CD4-positive, CD25-positive, alpha-beta regulatory T cell (primary cell): ENCODE results near the gene RTTN. TPM values are rescaled to one million over a fixed set of nuclear protein-coding genes. Genes with fewer than 3 reads are reported as not detected.

Experiments
- ATAC-seq, 2 donors: fragments of 150-1000 bp; cut with Tn5 transposase; one replicate each; pipeline ENCODE4 v1.10.0; 2021; ENCODE audit warnings: low read depth in 2 of 2, moderate number of reproducible peaks in 2 of 2, moderate library complexity in 1 of 2
- DNase-seq, 3 donors: peaks; one replicate each; pipeline versions ENCODE4 v3.0.0 to v3.0.0-alpha.2; 2012 to 2022; ENCODE audit warnings: mixed read lengths in 1 of 3
- H3K27ac ChIP-seq: one replicate; pipeline ENCODE4 v1.7.0; 2013; ENCODE audit warnings: mild to moderate bottlenecking, low read length; ENCODE audit not compliant: insufficient read depth, poor library complexity, severe bottlenecking
- H3K27me3 ChIP-seq: one replicate; pipeline ENCODE4 v1.7.0; 2013; ENCODE audit warnings: low read length; ENCODE audit not compliant: control insufficient read depth, insufficient read depth
- H3K36me3 ChIP-seq: one replicate; pipeline ENCODE4 v1.7.0; 2013; ENCODE audit warnings: mild to moderate bottlenecking, low read length, moderate library complexity; ENCODE audit not compliant: control insufficient read depth, insufficient read depth
- H3K4me1 ChIP-seq: 2 replicates; pipeline ENCODE4 v1.7.0; 2013; ENCODE audit warnings: mild to moderate bottlenecking, low read length; ENCODE audit not compliant: insufficient read depth, control insufficient read depth, poor library complexity, severe bottlenecking
- H3K4me3 ChIP-seq: one replicate; pipeline ENCODE4 v1.7.0; 2013; ENCODE audit warnings: low read depth, mild to moderate bottlenecking, low read length, moderate library complexity
- H3K9me3 ChIP-seq, 2 experiments: 1 replicate in 1 of 2; 2 replicates in 1 of 2; pipeline ENCODE4 v1.7.0; 2013; ENCODE audit warnings: low read length in 2 of 2, mild to moderate bottlenecking in 1 of 2, moderate library complexity in 1 of 2; ENCODE audit not compliant: control insufficient read depth in 2 of 2
- H3K27ac Mint-ChIP-seq, 3 donors: one replicate each; pipeline ENCODE4 v1.8.0; 2020 to 2022; ENCODE audit warnings: mild to moderate bottlenecking in 3 of 3, mixed read lengths in 3 of 3, moderate library complexity in 2 of 3
- H3K27me3 Mint-ChIP-seq: one replicate; pipeline ENCODE4 v1.8.0; 2022; ENCODE audit warnings: mild to moderate bottlenecking, mixed read lengths
- H3K36me3 Mint-ChIP-seq: one replicate; pipeline ENCODE4 v1.8.0; 2020; ENCODE audit warnings: mixed read lengths
- H3K4me1 Mint-ChIP-seq, 4 donors: one replicate each; pipeline ENCODE4 v1.8.0; 2020 to 2022; ENCODE audit warnings: mixed read lengths in 4 of 4, mild to moderate bottlenecking in 1 of 4
- H3K4me3 Mint-ChIP-seq, 4 donors: one replicate each; pipeline ENCODE4 v1.8.0; 2020 to 2022; ENCODE audit warnings: mild to moderate bottlenecking in 4 of 4, mixed read lengths in 4 of 4, moderate library complexity in 3 of 4
- H3K9me3 Mint-ChIP-seq, 7 donors: one replicate each; pipeline ENCODE4 v1.8.0; 2020 to 2022; ENCODE audit warnings: mixed read lengths in 7 of 7, mild to moderate bottlenecking in 3 of 7, moderate library complexity in 2 of 7
- polyA plus RNA-seq, 4 donors: library from polyadenylated mRNA; unstranded; fragments of 300-500 nt; fragmentation: Illumina TruSeq; gene quantifications; one replicate each; pipeline ENCODE4 v1.2.3, GENCODE V29; 2021
- total RNA-seq: library from RNA; stranded (reverse); gene quantifications from one replicate; pipeline ENCODE4 v1.2.3, GENCODE V29; 2022

RTTN gene
- total and polyA plus RNA-seq, 5 donors from 2014 or later = 3.2 to 36.4 (median 4.8) TPM

DNA sequence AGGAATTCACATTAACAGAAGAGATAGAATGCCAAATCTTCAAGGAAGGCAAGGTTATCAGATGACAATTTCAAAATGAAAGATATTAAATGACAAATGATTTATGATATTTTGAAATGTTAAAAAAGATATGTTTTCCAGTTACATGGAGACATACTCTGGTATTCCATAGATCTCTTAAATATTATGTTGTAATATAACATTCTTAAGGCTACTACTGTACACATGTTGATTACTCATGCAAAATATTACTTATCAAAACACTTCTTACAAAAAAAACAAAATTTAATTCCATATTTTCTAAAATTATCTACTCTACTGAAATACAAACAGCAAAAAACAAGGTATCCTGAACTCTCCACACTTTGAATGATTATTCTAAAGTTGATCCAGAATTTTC lies 22.9 kb downstream of the RTTN start:
- Mint-ChIP-seq H3K36me3 (peaks cover 57% of the 10 kb centered on the region), H3K4me3 (no peak overlapping the region), H3K27ac (no peak overlapping the region), H3K9me3 (peaks cover 0 to 3% (median 0%) of the 10 kb centered on the region in 7 donors), H3K27me3 (no peaks in the 10 kb centered on the region), H3K4me1 (peaks cover 18 to 28% (median 23%) of the 10 kb centered on the region in 4 donors)
- Histone ChIP-seq H3K9me3 (no peaks in the 10 kb centered on the region), H3K27ac (no peak overlapping the region), H3K36me3 (peaks cover 44% of the 10 kb centered on the region), H3K4me3 (no peak overlapping the region), H3K4me1 (no peaks in the 10 kb centered on the region), H3K27me3 (no peaks in the 10 kb centered on the region)
- no peak for ATAC-seq
- no peak for DNase-seq

DNA sequence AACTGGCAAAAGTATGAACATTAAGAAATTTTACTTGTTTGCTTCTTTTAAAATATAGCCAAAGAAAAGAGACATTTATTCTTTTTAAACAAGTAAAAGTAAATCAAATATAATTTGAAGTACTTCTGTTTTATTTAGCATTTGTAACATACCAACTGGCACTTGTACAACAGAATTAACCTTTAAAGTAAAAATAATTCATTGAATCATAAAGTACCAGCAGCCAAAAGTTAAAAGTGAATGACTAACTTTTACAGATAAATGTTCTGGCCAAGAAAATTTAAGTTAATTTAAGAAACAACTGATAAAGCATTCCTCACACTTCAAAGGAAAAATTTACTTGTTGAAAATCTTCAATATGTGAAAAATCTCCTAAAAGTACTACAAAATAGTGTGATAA lies 23.8 kb downstream of the RTTN start:
- Mint-ChIP-seq H3K27me3 (no peaks in the 10 kb centered on the region), H3K27ac (no peak overlapping the region), H3K4me3 (no peak overlapping the region), H3K9me3 (peaks cover 0 to 3% (median 0%) of the 10 kb centered on the region in 7 donors), H3K36me3 (peaks cover 53% of the 10 kb centered on the region), H3K4me1 (peaks cover 21 to 30% (median 23%) of the 10 kb centered on the region in 4 donors)
- no peak for DNase-seq
- no peaks in the 10 kb centered on the region for H3K27me3 ChIP-seq
- peaks cover 40% of the 10 kb centered on the region for H3K36me3 ChIP-seq
- no peak for ATAC-seq
- no peaks in the 10 kb centered on the region for H3K9me3 ChIP-seq
- no peak overlapping the region for H3K27ac ChIP-seq
- no peak overlapping the region for H3K4me3 ChIP-seq
- no peaks in the 10 kb centered on the region for H3K4me1 ChIP-seq

DNA sequence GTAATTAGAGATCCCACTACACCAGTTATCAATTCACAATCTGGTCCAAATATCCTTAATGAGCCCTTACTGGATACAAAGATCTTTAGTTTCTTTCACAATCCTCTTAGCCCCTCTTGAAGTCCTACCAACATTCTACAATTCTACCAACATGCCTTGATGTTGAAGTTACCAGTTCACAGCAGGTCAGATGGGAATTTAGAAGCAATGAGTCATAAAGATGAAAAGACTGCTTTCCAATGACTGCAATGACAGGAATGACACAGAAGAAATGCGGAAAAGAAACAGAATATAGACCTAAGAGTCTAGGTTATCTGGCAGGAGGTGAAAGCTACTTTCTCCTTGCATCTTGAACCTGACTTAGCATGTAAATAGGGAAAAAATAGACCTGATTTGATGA lies 24.5 kb downstream of the RTTN start:
- ATAC-seq = no peak
- Histone ChIP-seq H3K9me3 (no peaks in the 10 kb centered on the region), H3K36me3 (peaks cover 33% of the 10 kb centered on the region), H3K4me3 (no peak overlapping the region), H3K27ac (no peak overlapping the region), H3K27me3 (no peaks in the 10 kb centered on the region), H3K4me1 (no peaks in the 10 kb centered on the region)
- no peak for DNase-seq
- H3K36me3 Mint-ChIP-seq = peaks cover 51% of the 10 kb centered on the region
- H3K4me1 Mint-ChIP-seq = peaks cover 20 to 30% (median 25%) of the 10 kb centered on the region in 4 donors
- no peaks in the 10 kb centered on the region for H3K27me3 Mint-ChIP-seq
- no peak overlapping the region for H3K27ac Mint-ChIP-seq
- H3K9me3 Mint-ChIP-seq = no peaks in the 10 kb centered on the region
- H3K4me3 Mint-ChIP-seq = no peak overlapping the region

DNA sequence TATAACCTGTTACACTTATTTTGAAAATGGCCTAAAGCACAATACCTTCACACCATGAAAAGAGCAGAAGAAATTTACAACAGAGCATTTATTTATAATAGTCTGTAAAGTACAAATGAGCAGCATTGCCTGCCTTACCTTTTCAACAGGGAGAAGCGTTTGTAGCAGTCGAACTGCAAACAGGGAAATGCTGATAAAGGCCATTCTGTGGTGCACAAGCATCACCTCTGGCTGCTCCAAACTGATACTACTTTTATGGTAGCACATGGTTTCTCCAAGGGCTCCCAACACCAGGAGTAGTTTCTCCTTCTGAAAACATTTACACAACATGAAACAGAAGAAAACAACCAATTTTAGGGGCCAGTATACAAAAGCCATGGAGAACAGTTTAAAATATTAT lies 28.9 kb downstream of the RTTN start:
- Mint-ChIP-seq H3K9me3 (no peaks in the 10 kb centered on the region), H3K27ac (no peak overlapping the region), H3K36me3 (peaks cover 36% of the 10 kb centered on the region), H3K4me3 (no peak overlapping the region), H3K4me1 (peaks cover 7 to 29% (median 15%) of the 10 kb centered on the region in 4 donors), H3K27me3 (no peaks in the 10 kb centered on the region)
- no peaks in the 10 kb centered on the region for H3K27me3 ChIP-seq
- DNase-seq (no peak), ATAC-seq (no peak)
- H3K4me3 ChIP-seq = no peak overlapping the region
- no peaks in the 10 kb centered on the region for H3K4me1 ChIP-seq
- H3K27ac ChIP-seq = no peak overlapping the region
- H3K9me3 ChIP-seq = no peaks in the 10 kb centered on the region
- peaks cover 13% of the 10 kb centered on the region for H3K36me3 ChIP-seq

DNA sequence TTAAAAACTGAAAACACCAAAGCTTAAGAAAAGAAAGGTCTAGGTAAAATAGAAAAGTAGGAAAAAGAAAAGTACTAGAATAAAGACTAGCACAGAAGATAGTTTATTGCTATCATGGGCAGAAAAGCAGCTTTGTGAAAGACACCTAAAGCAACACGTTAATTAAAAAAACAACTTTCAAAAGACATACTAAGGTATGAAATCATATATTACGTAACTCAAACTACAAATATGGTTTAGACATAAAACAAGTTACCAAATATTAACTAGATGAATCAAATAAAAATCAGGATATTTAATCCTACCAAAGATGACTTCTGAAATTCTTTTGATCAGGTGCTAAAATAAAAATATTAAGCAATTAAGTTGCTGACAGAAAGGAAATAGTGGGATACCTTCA lies 30.3 kb downstream of the RTTN start:
- H3K36me3 ChIP-seq = peaks cover 18% of the 10 kb centered on the region
- H3K27me3 Mint-ChIP-seq = no peaks in the 10 kb centered on the region
- H3K4me3 ChIP-seq = no peak overlapping the region
- no peaks in the 10 kb centered on the region for H3K27me3 ChIP-seq
- peaks cover 7 to 26% (median 15%) of the 10 kb centered on the region in 4 donors for H3K4me1 Mint-ChIP-seq
- DNase-seq (no peak), ATAC-seq (no peak)
- H3K27ac Mint-ChIP-seq = no peak overlapping the region
- H3K27ac ChIP-seq = no peak overlapping the region
- no peaks in the 10 kb centered on the region for H3K4me1 ChIP-seq
- no peaks in the 10 kb centered on the region for H3K9me3 ChIP-seq
- H3K4me3 Mint-ChIP-seq = no peak overlapping the region
- peaks cover 28% of the 10 kb centered on the region for H3K36me3 Mint-ChIP-seq
- no peaks in the 10 kb centered on the region for H3K9me3 Mint-ChIP-seq

DNA sequence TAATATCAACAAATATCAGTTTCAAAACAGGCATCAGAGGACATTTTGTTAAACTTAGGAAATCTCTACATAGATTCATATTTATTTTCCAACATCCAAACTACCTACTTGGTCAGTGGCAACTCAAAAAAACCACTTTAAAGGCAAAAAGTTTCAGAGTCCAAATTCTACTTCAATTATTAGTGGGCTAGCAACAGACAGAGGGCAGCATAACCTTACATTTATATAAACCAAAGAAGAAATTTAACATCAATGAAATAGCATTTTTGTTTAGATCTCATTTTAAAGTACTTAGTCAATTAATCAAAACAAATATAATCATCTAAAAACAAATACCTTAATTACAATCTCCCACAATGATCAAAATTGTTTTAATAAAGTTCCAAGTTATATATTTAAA lies 33.3 kb downstream of the RTTN start:
- Histone ChIP-seq H3K4me1 (no peaks in the 10 kb centered on the region), H3K4me3 (no peak overlapping the region), H3K27me3 (no peaks in the 10 kb centered on the region), H3K9me3 (no peaks in the 10 kb centered on the region), H3K27ac (no peak overlapping the region), H3K36me3 (peaks cover 19% of the 10 kb centered on the region)
- peak overlapping the region in 1 of 3 donors; percentile 61 for H3K27ac Mint-ChIP-seq
- H3K36me3 Mint-ChIP-seq = peaks cover 19% of the 10 kb centered on the region
- peaks cover 0 to 22% (median 7%) of the 10 kb centered on the region in 4 donors for H3K4me1 Mint-ChIP-seq
- no peak for ATAC-seq
- H3K9me3 Mint-ChIP-seq = no peaks in the 10 kb centered on the region
- DNase-seq = no peak
- H3K4me3 Mint-ChIP-seq = no peak overlapping the region
- no peaks in the 10 kb centered on the region for H3K27me3 Mint-ChIP-seq

DNA sequence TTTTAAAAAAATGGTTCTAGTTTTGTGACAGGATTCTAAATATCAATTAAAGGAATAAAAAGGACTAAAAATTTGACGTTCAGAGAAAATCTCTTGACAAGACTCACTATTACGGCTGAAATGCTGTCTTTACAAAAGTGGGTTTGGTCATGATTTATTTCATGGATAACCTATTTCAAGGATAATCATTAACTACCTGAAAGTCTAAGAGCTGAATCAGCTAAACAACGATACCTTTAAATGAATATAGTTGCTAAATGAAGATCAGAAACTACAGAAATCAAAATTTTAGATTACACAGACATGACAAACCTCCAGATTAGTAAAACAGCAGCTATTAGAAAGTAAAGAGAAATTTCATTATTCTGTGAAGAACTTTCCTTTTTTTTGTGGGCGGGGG lies 35.7 kb downstream of the RTTN start:
- Histone ChIP-seq H3K4me1 (peaks cover 6% of the 10 kb centered on the region), H3K27ac (no peak overlapping the region), H3K36me3 (peaks cover 11% of the 10 kb centered on the region), H3K27me3 (no peaks in the 10 kb centered on the region), H3K4me3 (no peak overlapping the region), H3K9me3 (no peaks in the 10 kb centered on the region)
- H3K4me3 Mint-ChIP-seq = no peak overlapping the region
- peaks cover 8 to 19% (median 14%) of the 10 kb centered on the region in 4 donors for H3K4me1 Mint-ChIP-seq
- ATAC-seq (no peak), DNase-seq (no peak)
- H3K9me3 Mint-ChIP-seq = no peaks in the 10 kb centered on the region
- no peak overlapping the region for H3K27ac Mint-ChIP-seq
- no peaks in the 10 kb centered on the region for H3K27me3 Mint-ChIP-seq
- peaks cover 14% of the 10 kb centered on the region for H3K36me3 Mint-ChIP-seq

DNA sequence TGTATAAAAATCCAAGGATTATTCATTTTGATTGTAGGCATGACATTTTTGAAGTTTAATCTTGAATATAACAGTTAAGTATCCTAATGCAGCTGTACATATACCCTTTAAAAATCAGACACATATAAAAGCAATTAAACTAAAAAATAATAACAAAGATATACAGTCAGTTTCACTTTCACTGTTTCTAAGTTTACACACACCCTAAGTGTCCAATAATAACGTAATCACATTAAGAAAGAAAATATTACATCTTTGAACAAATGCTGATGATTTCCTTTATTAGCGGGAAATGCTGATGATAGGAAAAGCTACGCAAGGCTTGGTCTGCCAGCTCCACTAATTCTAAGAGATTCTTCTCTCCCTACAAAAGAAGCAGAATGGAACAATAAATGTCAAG lies 38.8 kb downstream of the RTTN start:
- H3K9me3 ChIP-seq = no peaks in the 10 kb centered on the region
- ATAC-seq = no peak
- peak overlapping the region; percentile 29 for H3K27ac ChIP-seq
- Mint-ChIP-seq H3K36me3 (peaks cover 24% of the 10 kb centered on the region), H3K4me1 (peaks cover 5 to 18% (median 9%) of the 10 kb centered on the region in 4 donors), H3K4me3 (peak overlapping the region in 2 of 4 donors; percentile 6 to 24), H3K27me3 (no peaks in the 10 kb centered on the region), H3K9me3 (no peaks in the 10 kb centered on the region), H3K27ac (peak overlapping the region in 2 of 3 donors; percentile 37 to 77)
- peaks cover 18% of the 10 kb centered on the region for H3K36me3 ChIP-seq
- peaks cover 6% of the 10 kb centered on the region for H3K4me1 ChIP-seq
- H3K4me3 ChIP-seq = peak overlapping the region; percentile 64
- no peaks in the 10 kb centered on the region for H3K27me3 ChIP-seq
- DNase-seq = no peak
